ENCODE measurements around the gene TGIF1. TPM values are rescaled to one million over a fixed set of nuclear protein-coding genes. Genes with fewer than 3 reads are reported as not detected.

TGIF1 gene
- total RNA-seq, 8 experiments from 2014 or later: 22.8 to 106 (median 50.1) TPM

- no peak overlapping the region for H3K27ac ChIP-seq
- no peak for ATAC-seq (replicated peaks in 6 of 8)
- in situ Hi-C loops (cut with MboI; ENCODE audit: low pct_unique_long_range_greater_than_20kb in 2 of 9, low sequenced_read_pairs in 9 of 9, unreplicated experiment in 9 of 9): loop anchor here in 3 of 9 experiments (10.0 to 25.0 kb wide), 2 partner anchors 156 to 158 kb away; no protein-coding TSS in a partner anchor
- WGBS, 10 experiments: 25 to 100% (median 69%) methylated on average over 1 to 4 of the region's 4 CpGs; no CpG with 5 or more reads in 1 of the 10 experiments
- no peak overlapping the region for H3K4me3 ChIP-seq
- H3K4me1 ChIP-seq (replicated peaks in 1 of 2): peaks cover 8% of the 10 kb centered on the region in 2 donors
Observed at GRCh38 chr18:3442919-3443318, 7.1 kb upstream of the TGIF1 start.

- no peak overlapping the region for H3K27ac ChIP-seq
- 91 to 100% (median 98%) methylated on average over 2 to 3 of the region's 3 CpGs; no CpG with 5 or more reads in 1 of the 10 experiments for WGBS, 10 experiments
- in situ Hi-C loops (cut with MboI; ENCODE audit: low pct_unique_long_range_greater_than_20kb in 2 of 9, low sequenced_read_pairs in 9 of 9, unreplicated experiment in 9 of 9): loop anchor here in 3 of 9 experiments (10.0 to 25.0 kb wide), 2 partner anchors 157 to 159 kb away; no protein-coding TSS in a partner anchor
- H3K4me1 ChIP-seq (replicated peaks in 1 of 2): peaks cover 8% of the 10 kb centered on the region in 2 donors
- ATAC-seq (replicated peaks in 6 of 8): no peak
- H3K4me3 ChIP-seq: no peak overlapping the region
Observed at GRCh38 chr18:3444296-3444695, 5.7 kb upstream of the TGIF1 start.

GRCh38 chr18:3444954-3445353, 5.0 kb upstream of the TGIF1 start:
- H3K27ac ChIP-seq: no peak overlapping the region
- in situ Hi-C loops (cut with MboI; ENCODE audit: low pct_unique_long_range_greater_than_20kb in 2 of 9, low sequenced_read_pairs in 9 of 9, unreplicated experiment in 9 of 9): loop anchor here in 3 of 9 experiments (10.0 to 25.0 kb wide), 2 partner anchors 158 to 160 kb away; no protein-coding TSS in a partner anchor
- peaks cover 8% of the 10 kb centered on the region in 2 donors for H3K4me1 ChIP-seq (replicated peaks in 1 of 2)
- no peak overlapping the region for H3K4me3 ChIP-seq
- no peak for ATAC-seq (replicated peaks in 6 of 8)
- WGBS, 10 experiments: 57 to 92% (median 70%) methylated on average over 1 to 4 of the region's 5 CpGs; no CpG with 5 or more reads in 3 of the 10 experiments

GRCh38 chr18:3447068-3447894, 2.7 kb upstream of the TGIF1 start:
- in situ Hi-C loops (cut with MboI; ENCODE audit: low pct_unique_long_range_greater_than_20kb in 2 of 9, low sequenced_read_pairs in 9 of 9, unreplicated experiment in 9 of 9): loop anchor here in 3 of 9 experiments (10.0 to 25.0 kb wide), 2 partner anchors 160 to 162 kb away; no protein-coding TSS in a partner anchor
- Histone ChIP-seq H3K4me3 (peak overlapping the region; percentile 60 to 79 (median 70)), H3K27ac (peak overlapping the region; percentile 78 to 84), H3K4me1 (replicated peaks in 1 of 2) (peaks cover 8% of the 10 kb centered on the region in 2 donors)
- ATAC-seq (replicated peaks in 6 of 8): no peak
- WGBS, 10 experiments: 2 to 28% (median 8%) methylated on average over 5 to 17 of the region's 22 CpGs

GRCh38 chr18:3447895-3448837, 1.8 kb upstream of the TGIF1 start:
- in situ Hi-C loops (cut with MboI; ENCODE audit: low pct_unique_long_range_greater_than_20kb in 2 of 9, low sequenced_read_pairs in 9 of 9, unreplicated experiment in 9 of 9): loop anchor here in 3 of 9 experiments (10.0 to 25.0 kb wide), 2 partner anchors 161 to 163 kb away; no protein-coding TSS in a partner anchor
- WGBS, 10 experiments: 0 to 3% (median 0%) methylated on average over 1 to 24 of the region's 63 CpGs; no CpG with 5 or more reads in 1 of the 10 experiments

GRCh38 chr18:3448838-3449511, 997 bp upstream of the TGIF1 start:
- ATAC-seq (replicated peaks in 6 of 8): peak in 7 of 8 experiments; percentile 1 to 15 (median 8)
- Histone ChIP-seq H3K27ac (peak overlapping the region; percentile 75 to 91), H3K4me3 (peak overlapping the region; percentile 60 to 79 (median 70)), H3K4me1 (replicated peaks in 1 of 2) (peaks cover 8% of the 10 kb centered on the region in 2 donors)
- 0 to 1% (median 0%) methylated on average over 4 to 18 of the region's 38 CpGs; no CpG with 5 or more reads in 1 of the 10 experiments for WGBS, 10 experiments
- in situ Hi-C loops (cut with MboI; ENCODE audit: low pct_unique_long_range_greater_than_20kb in 2 of 9, low sequenced_read_pairs in 9 of 9, unreplicated experiment in 9 of 9): loop anchor here in 3 of 9 experiments (10.0 to 25.0 kb wide), 2 partner anchors 162 to 164 kb away; no protein-coding TSS in a partner anchor

More at GRCh38 chr18:3447895-3448837, 1.8 kb upstream of the TGIF1 start:
- peak; percentile 57 to 88 (median 85) for ATAC-seq (replicated peaks in 6 of 8)
- Histone ChIP-seq H3K27ac (peak overlapping the region; percentile 78 to 91), H3K4me3 (peak overlapping the region; percentile 60 to 79 (median 70)), H3K4me1 (replicated peaks in 1 of 2) (peaks cover 8% of the 10 kb centered on the region in 2 donors)

GRCh38 chr18:3449512-3450011, 410 bp upstream of the TGIF1 start:
- peak overlapping the region; percentile 60 to 79 (median 70) for H3K4me3 ChIP-seq
- peaks cover 8% of the 10 kb centered on the region in 2 donors for H3K4me1 ChIP-seq (replicated peaks in 1 of 2)
- WGBS, 10 experiments: 0% methylated on average over 3 to 5 of the region's 47 CpGs; no CpG with 5 or more reads in 8 of the 10 experiments
- ATAC-seq (replicated peaks in 6 of 8): peak in 7 of 8 experiments; percentile 0 to 20 (median 5)
- H3K27ac ChIP-seq: peak overlapping the region; percentile 75 to 91
- in situ Hi-C loops (cut with MboI; ENCODE audit: low pct_unique_long_range_greater_than_20kb in 2 of 9, low sequenced_read_pairs in 9 of 9, unreplicated experiment in 9 of 9): loop anchor here in 4 of 9 experiments (10.0 to 25.0 kb wide), 3 partner anchors 138 to 165 kb away; no protein-coding TSS in a partner anchor

- in situ Hi-C loops (cut with MboI; ENCODE audit: low pct_unique_long_range_greater_than_20kb in 2 of 9, low sequenced_read_pairs in 9 of 9, unreplicated experiment in 9 of 9): loop anchor here in 3 of 9 experiments (25.0 kb wide), 1 partner anchor 137 kb away; no protein-coding TSS in a partner anchor
- H3K4me1 ChIP-seq (replicated peaks in 1 of 2): peaks cover 9 to 18% of the 10 kb centered on the region in 2 donors
- 0% methylated on average over 1 to 3 of the region's 30 CpGs; no CpG with 5 or more reads in 4 of the 10 experiments for WGBS, 10 experiments
- peak overlapping the region; percentile 60 to 79 (median 70) for H3K4me3 ChIP-seq
- no peak for ATAC-seq (replicated peaks in 6 of 8)
- H3K27ac ChIP-seq: peak overlapping the region; percentile 75 to 91
Observed at GRCh38 chr18:3450799-3451182, 819 bp downstream of the TGIF1 start.

- H3K4me1 ChIP-seq (replicated peaks in 1 of 2): peaks cover 13 to 21% of the 10 kb centered on the region in 2 donors
- peak overlapping the region; percentile 60 to 79 (median 70) for H3K4me3 ChIP-seq
- peak overlapping the region; percentile 75 to 91 for H3K27ac ChIP-seq
- in situ Hi-C loops (cut with MboI; ENCODE audit: low pct_unique_long_range_greater_than_20kb in 2 of 9, low sequenced_read_pairs in 9 of 9, unreplicated experiment in 9 of 9): loop anchor here in 3 of 9 experiments (25.0 kb wide), 1 partner anchor 136 kb away; no protein-coding TSS in a partner anchor
- ATAC-seq (replicated peaks in 6 of 8): peak in 6 of 8 experiments; percentile 0 to 2 (median 0)
- 0 to 1% (median 0%) methylated on average over 1 to 14 of the region's 50 CpGs; no CpG with 5 or more reads in 3 of the 10 experiments for WGBS, 10 experiments
Observed at GRCh38 chr18:3451183-3451988, 1.4 kb downstream of the TGIF1 start.

- no peak for ATAC-seq (replicated peaks in 6 of 8)
- H3K4me3 ChIP-seq: peak overlapping the region; percentile 60 to 79 (median 70)
- H3K4me1 ChIP-seq (replicated peaks in 1 of 2): peaks cover 7 to 17% of the 10 kb centered on the region in 2 donors
- in situ Hi-C loops (cut with MboI; ENCODE audit: low pct_unique_long_range_greater_than_20kb in 2 of 9, low sequenced_read_pairs in 9 of 9, unreplicated experiment in 9 of 9): loop anchor here in 3 of 9 experiments (25.0 kb wide), 1 partner anchor 135 kb away; no protein-coding TSS in a partner anchor
- WGBS, 10 experiments: 0 to 17% (median 0%) methylated on average over 2 to 10 of the region's 53 CpGs; no CpG with 5 or more reads in 2 of the 10 experiments
- H3K27ac ChIP-seq: peak overlapping the region; percentile 50 to 91
Observed at GRCh38 chr18:3451989-3452749, 2.2 kb downstream of the TGIF1 start.
